ENCODE measurements around the gene SCAPER. TPM values are rescaled to one million over a fixed set of nuclear protein-coding genes. Genes with fewer than 3 reads are reported as not detected.

Gene SCAPER
- total RNA-seq, 1 donor from 2014 or later = 20.8 TPM

DNA sequence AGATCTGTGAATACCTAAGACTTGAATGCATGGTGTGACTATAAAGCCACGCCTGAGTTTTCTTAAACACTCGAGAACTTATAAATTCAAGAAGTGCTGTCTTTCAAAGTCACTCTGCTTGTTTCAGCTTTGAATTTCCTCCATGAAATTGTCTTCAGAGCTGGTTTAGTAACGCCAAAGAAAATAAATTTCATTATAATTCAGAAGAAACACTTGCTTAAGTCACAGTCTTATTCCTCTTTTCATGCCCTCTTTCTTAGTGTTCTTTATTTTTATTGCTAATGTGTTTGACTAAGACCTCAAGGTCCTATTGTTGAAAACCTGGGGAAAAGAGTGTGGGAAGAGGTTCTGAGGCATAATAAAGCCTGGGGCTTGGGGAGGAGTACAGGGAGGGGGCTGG is 23.1 kb upstream of the SCAPER start:
- TF ChIP-seq, protein P1, sequence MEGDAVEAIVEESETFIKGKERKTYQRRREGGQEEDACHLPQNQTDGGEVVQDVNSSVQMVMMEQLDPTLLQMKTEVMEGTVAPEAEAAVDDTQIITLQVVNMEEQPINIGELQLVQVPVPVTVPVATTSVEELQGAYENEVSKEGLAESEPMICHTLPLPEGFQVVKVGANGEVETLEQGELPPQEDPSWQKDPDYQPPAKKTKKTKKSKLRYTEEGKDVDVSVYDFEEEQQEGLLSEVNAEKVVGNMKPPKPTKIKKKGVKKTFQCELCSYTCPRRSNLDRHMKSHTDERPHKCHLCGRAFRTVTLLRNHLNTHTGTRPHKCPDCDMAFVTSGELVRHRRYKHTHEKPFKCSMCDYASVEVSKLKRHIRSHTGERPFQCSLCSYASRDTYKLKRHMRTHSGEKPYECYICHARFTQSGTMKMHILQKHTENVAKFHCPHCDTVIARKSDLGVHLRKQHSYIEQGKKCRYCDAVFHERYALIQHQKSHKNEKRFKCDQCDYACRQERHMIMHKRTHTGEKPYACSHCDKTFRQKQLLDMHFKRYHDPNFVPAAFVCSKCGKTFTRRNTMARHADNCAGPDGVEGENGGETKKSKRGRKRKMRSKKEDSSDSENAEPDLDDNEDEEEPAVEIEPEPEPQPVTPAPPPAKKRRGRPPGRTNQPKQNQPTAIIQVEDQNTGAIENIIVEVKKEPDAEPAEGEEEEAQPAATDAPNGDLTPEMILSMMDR (IDR thresholded peaks at IDR 0.05; ENCODE audit: insufficient read depth, low read length, poor library complexity, severe bottlenecking) = no peak
- Histone ChIP-seq H3K27me3 (ENCODE audit: control insufficient read depth, insufficient read depth, low read length) (no peaks in the 10 kb centered on the region), H3K36me3 (ENCODE audit: control insufficient read depth, insufficient read depth, low read length) (no peaks in the 10 kb centered on the region), H3K4me3 (ENCODE audit: low read depth, low read length) (no peak overlapping the region)
- DNase-seq (ENCODE audit: low read depth) = no peak

DNA sequence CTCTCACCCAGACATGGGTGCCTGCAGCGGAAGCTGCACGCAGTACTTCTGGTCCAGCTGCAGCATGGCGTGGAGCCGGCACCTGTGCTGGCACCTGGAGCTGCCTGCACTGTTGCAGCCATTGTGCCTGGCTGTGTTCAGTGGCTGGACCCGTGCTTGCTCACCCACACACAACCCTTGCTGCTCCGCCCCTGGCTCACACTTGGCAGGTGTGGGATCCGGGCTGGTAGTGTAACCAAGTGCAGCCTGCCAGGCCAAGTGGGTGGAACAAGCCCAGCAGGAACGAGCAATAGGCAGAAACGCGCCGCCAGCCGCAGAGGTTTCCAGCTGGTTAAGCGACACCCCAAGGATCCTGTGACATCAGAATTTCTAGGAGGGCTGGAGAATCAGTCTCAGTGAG is 11.2 kb upstream of the SCAPER start:
- Histone ChIP-seq H3K4me3 (ENCODE audit: low read depth, low read length) (no peak overlapping the region), H3K27me3 (ENCODE audit: control insufficient read depth, insufficient read depth, low read length) (peaks cover 4% of the 10 kb centered on the region), H3K36me3 (ENCODE audit: control insufficient read depth, insufficient read depth, low read length) (no peaks in the 10 kb centered on the region)
- TF ChIP-seq, protein P1 (IDR thresholded peaks at IDR 0.05; ENCODE audit: insufficient read depth, low read length, poor library complexity, severe bottlenecking) = no peak
- no peak for DNase-seq (ENCODE audit: low read depth)

DNA sequence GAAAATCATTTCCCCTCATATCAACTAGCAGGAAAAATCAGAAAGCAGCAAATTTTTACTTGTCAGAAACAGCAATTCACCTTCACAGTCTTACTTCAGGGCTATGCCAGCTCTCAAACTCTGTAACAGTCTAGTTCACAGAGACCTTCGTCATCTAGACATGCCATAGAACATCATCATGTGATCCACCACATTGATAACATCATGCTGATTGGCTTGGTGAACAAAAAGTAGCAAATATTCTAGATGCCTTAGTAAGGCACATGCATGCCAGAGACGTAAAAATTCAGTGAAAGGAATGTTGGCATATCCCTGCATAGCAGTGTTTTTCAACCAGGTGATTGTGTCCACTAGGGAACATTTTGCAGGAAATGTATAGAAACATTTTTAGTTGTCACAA is 8.6 kb upstream of the SCAPER start:
- H3K27me3 ChIP-seq (ENCODE audit: control insufficient read depth, insufficient read depth, low read length) = peaks cover 4% of the 10 kb centered on the region
- TF ChIP-seq, protein P1 (IDR thresholded peaks at IDR 0.05; ENCODE audit: insufficient read depth, low read length, poor library complexity, severe bottlenecking) = no peak
- no peaks in the 10 kb centered on the region for H3K36me3 ChIP-seq (ENCODE audit: control insufficient read depth, insufficient read depth, low read length)
- no peak for DNase-seq (ENCODE audit: low read depth)
- no peak overlapping the region for H3K4me3 ChIP-seq (ENCODE audit: low read depth, low read length)

DNA sequence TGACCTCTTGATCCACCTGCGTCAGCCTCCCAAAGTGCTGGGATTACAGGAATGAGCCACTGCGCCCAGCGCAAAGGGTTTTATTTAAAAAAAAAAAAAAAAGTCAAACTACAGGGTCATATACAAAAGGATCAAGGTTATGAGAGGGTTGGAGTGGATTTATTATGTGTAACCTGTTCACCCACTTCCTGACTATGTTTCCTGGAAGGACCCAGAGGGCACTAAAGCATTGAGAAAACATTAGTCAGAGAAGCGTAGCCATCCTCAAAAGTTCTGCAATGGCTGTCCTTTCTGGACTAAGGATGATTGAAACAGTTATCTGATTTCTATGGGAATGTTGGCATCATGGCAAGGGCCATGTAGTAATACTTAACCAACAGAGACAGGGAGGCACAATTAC is 7.3 kb upstream of the SCAPER start:
- no peak for DNase-seq (ENCODE audit: low read depth)
- TF ChIP-seq, protein P1 (IDR thresholded peaks at IDR 0.05; ENCODE audit: insufficient read depth, low read length, poor library complexity, severe bottlenecking) = no peak
- H3K4me3 ChIP-seq (ENCODE audit: low read depth, low read length) = no peak overlapping the region
- H3K36me3 ChIP-seq (ENCODE audit: control insufficient read depth, insufficient read depth, low read length) = no peaks in the 10 kb centered on the region
- H3K27me3 ChIP-seq (ENCODE audit: control insufficient read depth, insufficient read depth, low read length) = peaks cover 4% of the 10 kb centered on the region

DNA sequence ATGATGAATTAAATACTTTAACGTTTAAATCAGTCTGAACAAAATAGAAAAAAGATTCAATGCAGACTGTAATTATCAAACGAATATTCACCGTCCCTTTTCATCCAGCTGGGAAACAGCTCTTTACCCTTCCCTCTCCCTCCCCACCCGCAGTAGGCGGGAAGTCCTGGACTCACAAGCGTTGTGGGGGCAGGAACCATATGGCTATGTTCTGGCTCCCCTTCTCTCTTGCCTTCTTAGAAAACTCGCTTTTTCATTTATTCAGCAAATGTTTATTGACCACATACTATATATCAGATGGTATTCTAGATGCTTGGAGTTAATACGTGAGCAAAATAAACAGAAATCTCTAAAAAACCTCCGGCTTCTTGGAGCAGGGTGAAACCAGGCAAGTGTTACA is 715 bp upstream of the SCAPER start:
- H3K4me3 ChIP-seq (ENCODE audit: low read depth, low read length) = no peak overlapping the region
- no peak for DNase-seq (ENCODE audit: low read depth)

More for the DNA sequence above, 715 bp upstream of the SCAPER start:
- Histone ChIP-seq H3K27me3 (ENCODE audit: control insufficient read depth, insufficient read depth, low read length) (no peaks in the 10 kb centered on the region), H3K36me3 (ENCODE audit: control insufficient read depth, insufficient read depth, low read length) (no peaks in the 10 kb centered on the region)
- TF ChIP-seq, protein P1 (IDR thresholded peaks at IDR 0.05; ENCODE audit: insufficient read depth, low read length, poor library complexity, severe bottlenecking) = no peak

Data from kidney epithelial cell (primary cell).